Cardiac fibroblast (primary cell): ENCODE data around the gene EZH1.

Experiments
- DNase-seq, 2 donors: peaks; one replicate each; pipeline versions ENCODE4 v3.0.0 to v3.0.0-alpha.2; 2010; ENCODE audit warnings: low read depth in 2 of 2
- H3K4me3 ChIP-seq, 2 donors: replicated peaks in 1 of 2; 1 replicate in 1 of 2; 2 replicates in 1 of 2; pipeline ENCODE4 v1.5.1; 2011; ENCODE audit warnings: low read depth in 2 of 2, low read length in 2 of 2, mild to moderate bottlenecking in 2 of 2, moderate library complexity in 1 of 2
- CTCF ChIP-seq: IDR thresholded peaks from one replicate; pipeline ENCODE4 v1.5.1; 2011; ENCODE audit warnings: low read depth, mild to moderate bottlenecking, low read length, inconsistent platforms

The EZH1 gene

GRCh38 chr17:42783791-42784138 lies 38.9 kb upstream of the EZH1 start:
- peak in 1 of 2 donors; percentile 17 for DNase-seq
- peak overlapping the region in 1 of 2 donors; percentile 30 for H3K4me3 ChIP-seq
- no peak for TF ChIP-seq CTCF

- H3K4me3 ChIP-seq, result peak overlapping the region in 1 of 2 donors; percentile 81
- DNase-seq, result peak; percentile 76 to 91
- TF ChIP-seq CTCF, result no peak
Observed at GRCh38 chr17:42783062-42783790, 38.4 kb upstream of the EZH1 start.

- TF ChIP-seq CTCF, result no peak
- DNase-seq, result peak; percentile 35 to 46
- peak overlapping the region; percentile 61 to 81 for H3K4me3 ChIP-seq
Observed at GRCh38 chr17:42782166-42783061, 37.6 kb upstream of the EZH1 start.

GRCh38 chr17:42781639-42782165 lies 36.9 kb upstream of the EZH1 start:
- H3K4me3 ChIP-seq, result peak overlapping the region; percentile 61 to 81
- no peak for DNase-seq
- no peak for TF ChIP-seq CTCF

- DNase-seq, result peak in 1 of 2 donors; percentile 17
- no peak for TF ChIP-seq CTCF
- peak overlapping the region; percentile 61 to 81 for H3K4me3 ChIP-seq
Observed at GRCh38 chr17:42780851-42781638, 36.2 kb upstream of the EZH1 start.
